ENCODE results near the gene SYNC. TPM values are rescaled to one million over a fixed set of nuclear protein-coding genes. Genes with fewer than 3 reads are reported as not detected.

The SYNC gene
- total RNA-seq, 4 donors from 2014 or later: 2.9 to 31.7 (median 9.1) TPM

DNA sequence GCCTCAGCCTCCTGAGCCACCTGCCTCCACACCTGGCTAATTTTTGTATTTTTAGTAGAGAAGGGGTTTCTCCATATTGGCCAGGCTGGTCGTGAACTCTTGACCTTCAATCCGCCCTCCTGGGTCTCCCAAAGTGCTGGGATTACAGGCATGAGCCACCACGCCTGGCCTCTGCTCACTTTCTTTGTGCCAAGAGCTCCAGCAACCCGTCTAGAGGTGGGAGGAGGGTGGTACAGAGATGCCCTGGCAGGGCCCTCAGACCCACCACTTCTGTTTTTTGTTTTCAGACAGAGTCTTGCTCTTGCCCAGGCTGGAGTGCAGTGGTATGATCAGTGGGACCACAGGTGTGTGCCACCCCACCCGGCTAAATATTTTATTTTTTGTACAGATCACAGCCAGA lies 6.9 kb upstream of the SYNC start:
- Histone ChIP-seq H3K27ac (no peak overlapping the region), H3K9me3 (no peaks in the 10 kb centered on the region), H3K36me3 (no peaks in the 10 kb centered on the region), H3K4me3 (no peak overlapping the region), H3K4me1 (peaks cover 6 to 23% (median 9%) of the 10 kb centered on the region in 3 donors), H3K27me3 (no peaks in the 10 kb centered on the region)
- intact Hi-C loops (cut with DNase I): no loop called here
- no peak for DNase-seq
- no peak for TF ChIP-seq POLR2A (IDR thresholded peaks at IDR 0.05)
- TF ChIP-seq, protein P1, sequence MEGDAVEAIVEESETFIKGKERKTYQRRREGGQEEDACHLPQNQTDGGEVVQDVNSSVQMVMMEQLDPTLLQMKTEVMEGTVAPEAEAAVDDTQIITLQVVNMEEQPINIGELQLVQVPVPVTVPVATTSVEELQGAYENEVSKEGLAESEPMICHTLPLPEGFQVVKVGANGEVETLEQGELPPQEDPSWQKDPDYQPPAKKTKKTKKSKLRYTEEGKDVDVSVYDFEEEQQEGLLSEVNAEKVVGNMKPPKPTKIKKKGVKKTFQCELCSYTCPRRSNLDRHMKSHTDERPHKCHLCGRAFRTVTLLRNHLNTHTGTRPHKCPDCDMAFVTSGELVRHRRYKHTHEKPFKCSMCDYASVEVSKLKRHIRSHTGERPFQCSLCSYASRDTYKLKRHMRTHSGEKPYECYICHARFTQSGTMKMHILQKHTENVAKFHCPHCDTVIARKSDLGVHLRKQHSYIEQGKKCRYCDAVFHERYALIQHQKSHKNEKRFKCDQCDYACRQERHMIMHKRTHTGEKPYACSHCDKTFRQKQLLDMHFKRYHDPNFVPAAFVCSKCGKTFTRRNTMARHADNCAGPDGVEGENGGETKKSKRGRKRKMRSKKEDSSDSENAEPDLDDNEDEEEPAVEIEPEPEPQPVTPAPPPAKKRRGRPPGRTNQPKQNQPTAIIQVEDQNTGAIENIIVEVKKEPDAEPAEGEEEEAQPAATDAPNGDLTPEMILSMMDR (IDR thresholded peaks at IDR 0.05): no peak
- 72 to 75% methylated on average over 3 to 4 of the region's 5 CpGs for WGBS, 2 donors

DNA sequence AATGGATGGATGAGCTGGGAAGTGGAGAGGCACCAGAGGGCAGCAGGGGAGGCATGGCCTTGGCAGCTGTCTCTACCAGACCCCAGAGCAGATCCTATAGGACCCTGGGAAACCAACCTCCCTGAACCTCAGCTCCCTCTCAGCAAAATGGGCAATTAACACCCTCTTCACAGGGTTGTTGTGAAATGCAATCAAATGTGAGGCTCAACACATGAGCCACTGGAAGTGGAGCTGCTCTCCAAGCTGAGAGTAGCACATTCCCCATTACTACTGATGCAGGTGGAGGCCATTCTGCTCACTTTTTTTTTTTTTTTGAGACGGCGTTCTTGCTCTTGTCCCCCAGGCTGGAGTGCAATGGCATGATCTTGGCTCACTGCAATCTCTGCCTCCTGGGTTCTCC lies 6.5 kb upstream of the SYNC start:
- no peaks in the 10 kb centered on the region for H3K9me3 ChIP-seq
- no peaks in the 10 kb centered on the region for H3K36me3 ChIP-seq
- H3K4me3 ChIP-seq: no peak overlapping the region
- peaks cover 7 to 26% (median 9%) of the 10 kb centered on the region in 3 donors for H3K4me1 ChIP-seq
- intact Hi-C loops (cut with DNase I): no loop called here
- WGBS, 2 donors: 78 to 82% methylated on average over 2 of the region's 2 CpGs
- no peak for DNase-seq
- no peak for TF ChIP-seq POLR2A (IDR thresholded peaks at IDR 0.05)
- TF ChIP-seq, protein P1 (IDR thresholded peaks at IDR 0.05): no peak
- no peak overlapping the region for H3K27ac ChIP-seq
- no peaks in the 10 kb centered on the region for H3K27me3 ChIP-seq

DNA sequence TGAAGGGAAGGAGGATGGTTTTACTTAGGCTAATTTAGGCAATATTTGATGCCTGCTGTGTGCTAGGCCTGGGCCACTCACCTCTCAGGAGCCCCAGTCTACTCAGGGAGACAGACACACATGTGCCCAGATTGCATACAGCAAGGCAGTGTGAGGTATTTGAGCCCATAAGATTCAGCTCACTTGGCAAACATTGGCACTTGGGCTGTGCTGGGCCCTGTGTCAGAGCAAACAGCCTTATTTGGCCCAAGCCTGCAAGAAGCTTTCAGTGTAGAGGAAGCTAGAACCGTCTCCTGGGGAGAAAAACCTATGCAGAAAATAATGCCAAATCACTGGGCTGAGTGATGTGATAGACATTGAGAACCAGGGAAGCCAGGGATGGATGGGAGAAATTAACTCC lies 3.9 kb upstream of the SYNC start:
- intact Hi-C loops (cut with DNase I): no loop called here
- Histone ChIP-seq H3K4me3 (no peak overlapping the region), H3K27me3 (peaks cover 0 to 4% (median 0%) of the 10 kb centered on the region in 4 donors), H3K4me1 (peaks cover 22 to 35% (median 25%) of the 10 kb centered on the region in 3 donors), H3K36me3 (no peaks in the 10 kb centered on the region), H3K9me3 (no peaks in the 10 kb centered on the region), H3K27ac (peak overlapping the region; percentile 19 to 37 (median 28))
- 17% methylated on average over 1 of the region's 1 CpG for WGBS, 2 donors
- no peak for TF ChIP-seq POLR2A (IDR thresholded peaks at IDR 0.05)
- TF ChIP-seq, protein P1 (IDR thresholded peaks at IDR 0.05): no peak
- DNase-seq: no peak

DNA sequence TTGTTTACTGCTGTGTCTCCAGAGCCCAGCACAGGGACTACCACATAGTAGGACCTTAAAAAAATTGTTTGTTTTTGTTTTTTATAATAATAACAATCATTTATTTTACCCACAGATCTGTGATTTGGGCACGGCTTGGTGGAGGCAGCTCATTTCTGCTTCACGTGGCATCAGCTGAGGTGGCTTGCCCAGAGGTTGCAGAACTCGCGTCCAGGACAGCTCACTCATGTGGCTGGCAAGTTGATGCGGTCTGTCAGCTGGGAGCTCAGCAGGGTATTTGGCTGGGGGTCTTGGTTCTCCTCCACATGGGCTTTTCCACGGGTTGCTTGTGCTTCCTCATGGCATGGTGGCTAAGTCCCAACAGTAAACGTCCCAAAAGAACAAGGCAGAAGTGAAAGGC lies 2.9 kb upstream of the SYNC start:
- Histone ChIP-seq H3K4me3 (no peak overlapping the region), H3K9me3 (no peaks in the 10 kb centered on the region), H3K27me3 (peaks cover 0 to 4% (median 0%) of the 10 kb centered on the region in 4 donors), H3K27ac (peak overlapping the region in 3 of 4 donors; percentile 26 to 37 (median 29)), H3K36me3 (no peaks in the 10 kb centered on the region), H3K4me1 (peaks cover 22 to 44% (median 28%) of the 10 kb centered on the region in 3 donors)
- DNase-seq: no peak
- intact Hi-C loops (cut with DNase I): no loop called here
- WGBS, 2 donors: 85 to 95% methylated on average over 5 to 6 of the region's 7 CpGs
- no peak for TF ChIP-seq POLR2A (IDR thresholded peaks at IDR 0.05)
- TF ChIP-seq, protein P1 (IDR thresholded peaks at IDR 0.05): no peak

DNA sequence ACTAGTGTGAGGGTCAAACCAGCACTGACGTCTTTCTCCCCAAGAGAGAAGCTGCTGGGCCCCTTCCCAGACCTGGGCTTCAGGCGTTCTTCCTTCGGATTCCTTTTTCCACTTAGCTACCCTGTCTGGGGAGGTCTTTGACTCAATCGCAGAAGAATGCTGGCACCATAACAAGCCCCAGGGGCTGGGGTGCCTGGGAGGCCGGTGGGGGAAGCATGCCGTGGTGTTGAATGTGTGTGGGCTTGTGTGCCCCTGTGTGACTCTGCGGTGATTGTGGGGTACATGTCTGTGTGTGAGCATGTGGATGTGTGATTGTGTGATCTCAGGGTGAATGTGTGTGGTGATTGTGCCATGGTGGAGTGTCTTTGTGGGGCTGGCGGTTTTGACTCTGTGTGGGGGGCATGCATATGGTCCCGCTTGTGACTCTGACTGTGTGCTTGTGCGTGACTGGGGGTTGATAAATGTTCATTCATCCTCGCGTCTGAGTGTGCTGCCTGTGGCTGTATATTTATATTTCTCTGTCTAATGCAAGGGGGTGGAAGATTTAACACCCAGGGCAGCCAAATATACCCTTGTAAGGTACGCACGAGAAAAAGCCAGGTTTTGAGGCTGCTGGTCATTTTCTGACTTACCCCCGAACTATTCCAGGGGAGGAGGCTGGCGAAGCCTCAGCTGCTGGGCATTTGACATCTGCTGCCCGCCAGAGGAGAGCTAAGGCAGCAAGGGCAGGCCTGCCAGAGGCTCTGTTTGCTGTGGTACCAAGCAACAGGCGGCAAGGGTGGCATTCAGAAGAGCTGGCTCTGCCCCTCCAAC lies 1.1 kb upstream of the SYNC start:
- no peak for DNase-seq
- 30% methylated on average over 11 to 13 of the region's 18 CpGs for WGBS, 2 donors
- peaks cover 22 to 44% (median 28%) of the 10 kb centered on the region in 3 donors for H3K4me1 ChIP-seq
- no peak for TF ChIP-seq POLR2A (IDR thresholded peaks at IDR 0.05)
- TF ChIP-seq, protein P1 (IDR thresholded peaks at IDR 0.05): no peak
- intact Hi-C loops (cut with DNase I): no loop called here
- H3K9me3 ChIP-seq: no peaks in the 10 kb centered on the region
- H3K36me3 ChIP-seq: no peaks in the 10 kb centered on the region
- H3K4me3 ChIP-seq: peak overlapping the region; percentile 39 to 87 (median 64)
- H3K27ac ChIP-seq: peak overlapping the region; percentile 80 to 95 (median 89)
- peaks cover 0 to 4% (median 0%) of the 10 kb centered on the region in 4 donors for H3K27me3 ChIP-seq
